HG02885 (cell line): ENCODE data around the gene LAMA2.
"Not testable (repeated sequence)": the region's sequence is repeated elsewhere in the genome, so short reads cannot be mapped to it uniquely, and the experiment has no call there.

Source experiments
- ATAC-seq: cut with Tn5 transposase; IDR thresholded peaks from one replicate; pipeline ENCODE4 v1.9.1; 2021; ENCODE audit warnings: mild to moderate bottlenecking; ENCODE audit not compliant: unreplicated experiment, poor library complexity

Gene LAMA2

GRCh38 chr6:129059650-129060049 lies 176.7 kb downstream of the LAMA2 start:
- ATAC-seq, result no peak

- no peak for ATAC-seq
Measured at GRCh38 chr6:129069006-129069405, 186.1 kb downstream of the LAMA2 start.

GRCh38 chr6:129073051-129073450 lies 190.1 kb downstream of the LAMA2 start:
- no peak for ATAC-seq

- no peak for ATAC-seq
Measured at GRCh38 chr6:129073691-129074395, 190.9 kb downstream of the LAMA2 start.

- ATAC-seq, result no peak
Measured at GRCh38 chr6:129084406-129084805, 201.5 kb downstream of the LAMA2 start.

GRCh38 chr6:129088481-129088880 lies 205.5 kb downstream of the LAMA2 start:
- ATAC-seq, result not testable (repeated sequence)

GRCh38 chr6:129089357-129089756 lies 206.4 kb downstream of the LAMA2 start:
- ATAC-seq, result no peak

GRCh38 chr6:129094147-129094546 lies 211.2 kb downstream of the LAMA2 start:
- no peak for ATAC-seq

- no peak for ATAC-seq
Measured at GRCh38 chr6:129096651-129097290, 213.8 kb downstream of the LAMA2 start.

- ATAC-seq, result no peak
Measured at GRCh38 chr6:129098061-129098553, 215.2 kb downstream of the LAMA2 start.

GRCh38 chr6:129099696-129100095 lies 216.8 kb downstream of the LAMA2 start:
- no peak for ATAC-seq

- no peak for ATAC-seq
Measured at GRCh38 chr6:129100164-129100563, 217.2 kb downstream of the LAMA2 start.

GRCh38 chr6:129102741-129103140 lies 219.8 kb downstream of the LAMA2 start:
- no peak for ATAC-seq

GRCh38 chr6:129104131-129104530 lies 221.2 kb downstream of the LAMA2 start:
- no peak for ATAC-seq

GRCh38 chr6:129104560-129104959 lies 221.6 kb downstream of the LAMA2 start:
- ATAC-seq, result no peak

GRCh38 chr6:129105035-129105434 lies 222.1 kb downstream of the LAMA2 start:
- no peak for ATAC-seq

- ATAC-seq, result no peak
Measured at GRCh38 chr6:129105793-129106192, 222.9 kb downstream of the LAMA2 start.

- no peak for ATAC-seq
Measured at GRCh38 chr6:129108337-129108736, 225.4 kb downstream of the LAMA2 start.

GRCh38 chr6:129110690-129111343 lies 227.9 kb downstream of the LAMA2 start:
- no peak for ATAC-seq

- ATAC-seq, result no peak
Measured at GRCh38 chr6:129111346-129111745, 228.4 kb downstream of the LAMA2 start.

- no peak for ATAC-seq
Measured at GRCh38 chr6:129111853-129112252, 228.9 kb downstream of the LAMA2 start.
